T-helper 1 cell treated with Interleukin-12 subunit alpha and Interleukin-12 subunit beta and Interleukin-4 antibody, amounts not matched to agents 30 ng/mL and 1 ng/mL, for 36 hours (primary cell): Measurements from ENCODE around the gene AMN. TPM values are rescaled to one million over a fixed set of nuclear protein-coding genes. Genes with fewer than 3 reads are reported as not detected.

Experiments used
- intact Hi-C: fragments of 100-400 bp; cut with micrococcal nuclease; formaldehyde crosslinking; loops from one replicate; pipeline ENCODE4 v1.15.1; 2024
- total RNA-seq: library from RNA; stranded (reverse); gene quantifications from 2 replicates; pipeline ENCODE4 v1.2.3, GENCODE V29; 2022

AMN gene
- total RNA-seq, 1 donor from 2014 or later, result 1.2 TPM

DNA sequence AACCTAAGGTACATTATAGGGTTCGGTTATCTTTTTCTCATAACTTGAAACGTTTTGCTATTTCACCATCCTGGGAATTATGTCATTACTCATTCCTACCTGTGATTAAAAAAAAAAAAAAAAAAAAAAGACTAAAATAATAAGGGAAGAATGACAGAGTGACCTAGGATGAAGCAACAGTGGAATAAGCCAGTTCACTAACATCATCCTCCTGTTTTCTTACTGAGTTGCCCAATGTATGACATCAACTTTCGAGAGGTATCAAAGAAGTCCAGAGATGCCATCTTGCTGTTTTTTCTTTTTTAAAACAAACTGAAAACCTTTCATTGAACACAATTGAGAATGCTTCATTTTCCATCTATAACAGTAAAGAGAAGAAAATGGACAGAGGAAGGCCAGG lies 42.8 kb downstream of the AMN start:
- intact Hi-C loops, result no loop called here

DNA sequence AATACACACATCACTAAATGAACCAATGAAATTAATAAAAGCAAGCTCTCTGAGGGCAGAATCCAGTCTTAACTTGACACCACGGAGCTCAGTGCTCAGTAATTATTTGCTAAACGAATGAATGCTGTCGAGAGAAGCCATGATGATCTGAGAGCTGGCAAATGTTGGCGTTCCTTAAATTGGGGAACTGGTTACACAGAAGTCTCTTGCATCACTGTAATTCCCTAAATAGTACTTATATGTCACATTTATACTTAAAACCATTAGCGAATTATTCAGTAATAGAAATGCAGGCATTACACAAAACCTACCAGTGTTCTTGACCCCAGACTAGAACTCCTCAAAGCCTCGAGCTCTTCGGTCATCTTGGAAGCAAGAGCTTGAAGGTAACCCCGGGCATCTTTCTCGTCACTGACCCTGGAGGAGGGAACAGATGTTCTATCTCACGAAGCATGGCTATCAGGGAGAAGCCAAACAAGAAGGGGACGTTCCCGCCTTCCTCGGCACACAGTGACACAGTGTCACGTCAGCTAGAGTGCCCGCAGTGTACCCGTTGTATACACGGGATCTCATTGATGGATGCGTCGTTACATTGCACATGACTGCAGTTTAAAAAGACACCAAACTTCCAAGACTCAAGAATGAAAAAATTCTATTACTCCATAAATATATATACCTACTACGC lies 43.6 kb downstream of the AMN start:
- intact Hi-C loops, result no loop called here

DNA sequence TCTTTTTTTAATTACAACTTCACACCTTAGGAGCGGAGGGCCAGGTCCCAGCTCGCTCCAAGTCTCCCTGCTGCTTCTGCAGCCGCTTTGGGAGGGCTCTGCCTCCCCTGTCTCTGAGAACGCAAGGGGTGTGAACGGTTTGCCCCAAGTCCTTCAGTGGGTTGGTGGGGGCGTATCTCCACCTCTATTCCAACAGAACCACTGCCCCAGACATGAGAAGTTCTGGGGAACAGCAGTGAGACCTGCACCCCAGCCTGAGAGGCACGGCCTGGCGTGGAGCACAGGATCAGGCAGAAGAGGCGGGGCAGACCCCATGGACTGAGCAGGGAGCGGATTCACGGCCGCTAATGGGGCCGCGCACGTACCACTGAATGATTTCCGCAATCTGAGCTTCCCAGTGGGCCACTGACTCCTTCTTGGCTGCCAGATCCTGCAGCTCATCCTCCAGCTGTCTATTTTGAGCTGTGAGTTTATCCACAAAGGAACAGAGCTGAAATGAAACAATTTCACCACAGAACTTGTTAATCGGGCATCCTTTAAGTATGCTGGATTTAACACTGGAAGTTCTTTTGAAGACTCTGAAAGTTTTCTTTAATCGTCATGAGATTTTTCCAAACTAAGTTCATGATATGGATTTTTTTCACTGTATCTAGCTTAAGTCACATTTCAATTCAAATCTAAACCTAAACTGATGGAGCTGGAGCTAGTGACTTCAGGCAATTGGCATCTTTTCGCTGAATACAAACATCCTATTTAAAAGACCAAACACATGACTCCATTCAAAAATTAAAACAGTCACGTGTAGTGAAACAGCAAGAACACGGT lies 44.4 kb downstream of the AMN start:
- intact Hi-C loops, result no loop called here

DNA sequence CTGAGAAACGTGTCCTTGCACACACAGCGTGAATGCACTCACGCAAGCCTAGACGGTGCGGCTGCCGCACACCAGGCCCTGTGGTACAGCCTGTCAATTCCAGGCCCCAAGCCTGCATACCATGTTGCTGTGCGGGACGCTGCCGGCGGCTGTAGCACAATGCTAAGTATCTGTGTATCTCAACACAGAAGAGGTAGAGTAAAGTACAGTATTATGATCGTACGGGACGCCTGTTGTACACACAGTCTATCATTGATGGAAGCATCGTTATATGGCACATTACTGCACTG lies 45.0 kb downstream of the AMN start:
- intact Hi-C loops, result no loop called here

DNA sequence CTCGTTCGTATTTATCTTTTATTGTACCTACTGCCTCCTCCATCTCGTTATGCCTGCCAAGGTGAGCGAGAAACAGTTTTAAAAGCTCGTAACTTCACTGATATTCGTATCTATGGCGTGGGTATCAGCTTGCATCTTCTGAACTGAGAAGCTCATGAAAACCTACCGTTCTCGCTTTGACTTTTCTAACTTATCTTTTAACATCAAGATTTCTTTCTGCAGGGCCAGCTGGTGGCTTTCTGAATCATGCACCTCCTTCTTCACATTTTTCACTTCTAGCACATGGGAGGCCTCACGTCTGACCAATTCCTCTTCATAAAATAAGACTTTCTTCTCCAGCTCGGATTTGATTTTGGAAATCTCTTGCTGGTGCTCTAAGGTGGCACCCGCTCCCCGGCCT lies 45.8 kb downstream of the AMN start:
- intact Hi-C loops, result no loop called here

DNA sequence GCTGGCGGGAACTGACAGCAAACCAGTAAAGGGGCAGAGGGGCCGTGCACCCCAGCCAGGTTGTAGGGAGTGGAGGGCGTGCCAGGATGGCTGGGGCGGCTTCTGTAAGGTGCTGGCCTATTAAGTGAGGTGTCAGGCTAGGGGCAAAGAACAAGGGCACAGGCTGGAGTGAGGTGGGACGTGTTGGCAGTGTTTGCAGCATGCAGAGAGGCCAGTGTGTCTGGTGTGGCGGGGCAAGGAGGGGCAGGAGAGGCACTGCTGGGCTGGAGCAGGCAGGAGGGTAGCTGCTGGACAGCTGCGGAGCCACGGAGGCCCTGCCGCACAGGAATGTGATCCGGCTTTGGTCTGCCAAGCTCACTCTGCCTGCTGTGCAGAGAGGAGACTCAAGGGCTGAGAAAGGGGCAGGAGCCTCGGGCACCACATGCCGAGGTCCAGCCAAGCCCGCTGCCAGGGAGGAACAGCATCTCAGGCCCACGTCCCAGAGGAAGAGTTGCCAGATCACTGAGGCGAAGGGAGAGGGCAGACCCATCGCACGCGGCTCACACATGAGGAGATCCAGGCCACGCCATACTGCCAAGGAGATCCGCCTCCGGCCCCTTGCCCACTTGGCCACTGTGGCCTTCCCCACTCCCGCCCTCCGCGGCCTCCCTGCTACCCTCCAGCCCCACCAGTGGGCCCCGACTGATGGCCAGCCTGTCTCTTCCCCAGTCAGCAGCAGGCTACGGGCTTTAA lies 46.8 kb downstream of the AMN start:
- intact Hi-C loops, result no loop called here

DNA sequence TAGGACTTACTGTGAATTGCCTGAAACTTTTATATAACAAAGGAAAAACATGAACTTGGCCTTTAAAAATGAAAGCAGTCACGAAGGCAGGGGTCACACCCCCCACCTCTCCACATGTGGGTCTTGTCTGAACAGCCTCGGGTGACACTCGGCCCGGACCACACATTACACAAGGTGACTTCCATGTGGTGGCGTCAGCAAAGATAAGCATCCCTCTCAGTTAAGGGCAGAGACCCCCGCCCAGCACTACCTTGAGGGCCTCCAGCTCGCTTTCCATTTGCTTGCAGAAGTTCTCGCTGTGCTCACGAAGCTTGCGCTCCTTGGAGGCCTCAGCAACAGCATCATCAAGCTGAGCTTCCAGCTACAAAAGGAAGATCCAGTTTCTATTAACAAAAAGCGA lies 47.4 kb downstream of the AMN start:
- intact Hi-C loops, result no loop called here

DNA sequence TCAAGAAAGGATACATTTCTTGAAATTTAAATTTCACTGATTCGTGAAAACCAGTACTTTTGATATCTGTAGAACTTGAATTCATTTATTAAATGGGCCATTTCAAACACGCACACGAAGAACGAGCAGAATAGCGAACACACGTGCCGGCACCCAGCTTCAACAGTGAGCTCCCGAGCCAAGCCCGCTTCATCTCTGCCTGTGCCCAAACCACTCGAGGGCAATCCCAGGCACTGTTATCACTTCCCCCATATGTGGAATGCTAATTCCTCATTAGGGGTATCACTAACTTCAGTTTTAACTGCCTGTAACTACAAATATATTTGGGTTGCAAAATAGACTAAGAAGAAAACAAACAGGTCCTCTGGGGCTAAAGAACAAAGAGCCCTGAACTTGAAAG lies 48.0 kb downstream of the AMN start:
- intact Hi-C loops, result no loop called here

DNA sequence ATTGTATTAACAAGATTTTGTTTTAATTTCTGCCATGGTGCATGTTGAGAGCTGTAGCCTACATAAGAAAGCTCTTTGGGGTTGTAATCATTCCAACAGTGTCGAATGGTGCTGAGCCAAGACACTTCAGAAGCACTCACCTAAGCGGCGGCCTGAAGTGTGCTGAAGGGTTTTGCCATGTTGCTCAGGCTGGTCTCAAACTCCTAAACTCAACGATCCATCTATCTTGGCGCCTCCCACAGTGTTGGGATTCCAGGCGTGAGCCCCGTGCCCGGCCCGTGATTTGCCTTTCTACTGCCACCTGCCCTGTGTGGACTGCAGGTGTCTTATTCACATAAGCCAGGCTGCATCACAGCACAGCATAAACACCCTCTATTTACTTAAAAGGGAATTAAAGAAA lies 48.9 kb downstream of the AMN start:
- intact Hi-C loops, result no loop called here

DNA sequence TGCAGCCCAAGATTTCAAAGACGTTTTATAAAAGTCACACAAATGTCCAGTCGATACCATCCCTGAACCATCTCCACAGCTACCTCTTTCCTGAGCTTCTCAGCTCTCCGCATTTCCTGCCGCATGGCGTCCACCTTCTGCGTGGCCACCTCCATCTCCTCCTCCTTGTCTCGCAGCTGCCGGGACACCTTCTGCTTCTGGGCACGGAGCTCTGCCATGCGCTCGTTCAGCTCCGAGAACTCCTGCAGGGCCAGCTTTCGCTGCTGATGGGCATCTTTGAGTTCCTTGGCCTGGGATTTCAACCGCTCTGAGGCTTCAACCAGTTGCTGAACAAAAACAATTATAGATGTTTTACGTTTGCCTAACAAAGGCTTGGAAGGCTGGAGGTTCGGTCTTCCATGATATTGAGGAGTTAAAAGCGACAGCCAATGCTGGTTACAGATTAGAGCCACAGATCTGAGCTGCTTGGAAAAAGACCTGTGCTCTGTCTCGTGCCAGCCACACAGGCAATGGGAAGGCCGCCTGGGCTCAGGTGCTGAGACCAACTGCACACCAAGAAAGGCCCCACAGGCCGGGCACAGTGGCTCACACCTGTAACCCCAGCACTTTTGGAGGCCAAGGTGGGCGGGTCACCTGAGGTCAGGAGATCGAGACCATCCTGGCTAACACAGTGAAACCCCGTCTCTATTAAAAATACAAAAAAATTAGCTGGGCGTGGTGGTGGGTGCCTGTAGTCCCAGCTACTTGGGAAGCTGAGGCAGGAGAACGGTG lies 49.6 kb downstream of the AMN start:
- intact Hi-C loops, result no loop called here

DNA sequence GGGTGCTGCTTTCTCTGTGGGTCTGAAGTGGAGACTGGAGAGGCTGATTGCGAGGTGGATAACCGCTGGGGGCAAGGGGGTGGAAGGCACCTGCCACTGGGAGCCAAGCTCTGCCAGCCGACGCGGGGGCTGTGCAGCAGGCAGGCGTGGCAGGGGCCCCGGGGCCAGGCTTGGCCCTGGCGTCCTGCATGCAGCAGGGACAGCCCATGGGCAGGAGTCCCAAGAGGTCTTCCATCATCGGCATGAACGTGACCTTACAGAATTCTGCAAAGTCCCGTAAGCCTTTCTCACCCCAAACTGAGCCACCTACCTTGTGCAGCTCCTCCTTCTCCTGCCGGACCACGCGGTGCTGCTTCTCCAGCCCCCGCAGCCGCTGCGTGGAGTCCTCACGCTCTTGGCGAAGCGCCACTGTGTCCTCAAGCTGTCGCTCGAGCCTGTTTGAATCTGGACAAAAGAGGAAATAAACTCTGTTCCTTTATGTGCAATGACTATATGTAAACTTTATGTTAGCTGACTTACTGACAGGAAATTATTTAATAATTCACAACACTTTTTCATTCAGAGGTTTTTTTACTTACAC lies 51.3 kb downstream of the AMN start:
- intact Hi-C loops, result no loop called here

DNA sequence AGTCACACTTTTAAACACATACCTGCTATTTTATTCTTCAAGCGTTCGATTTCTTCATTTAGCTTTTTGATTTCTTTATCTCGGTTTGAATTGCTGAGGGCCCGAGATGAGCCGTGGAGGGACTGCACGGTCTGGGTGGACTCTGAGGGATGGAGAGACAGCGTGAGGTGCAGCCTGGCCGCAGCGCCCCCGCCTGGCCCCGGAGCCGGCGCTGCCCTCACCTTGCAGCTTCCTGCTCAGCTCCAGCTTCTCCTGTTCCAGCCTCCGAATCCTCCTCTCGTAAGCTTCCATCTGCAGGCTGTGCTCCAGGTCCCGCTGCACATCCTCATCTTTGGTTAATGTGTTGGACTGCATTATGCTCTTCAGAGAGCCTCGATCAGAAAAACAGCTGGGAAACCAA lies 53.2 kb downstream of the AMN start:
- intact Hi-C loops, result no loop called here

DNA sequence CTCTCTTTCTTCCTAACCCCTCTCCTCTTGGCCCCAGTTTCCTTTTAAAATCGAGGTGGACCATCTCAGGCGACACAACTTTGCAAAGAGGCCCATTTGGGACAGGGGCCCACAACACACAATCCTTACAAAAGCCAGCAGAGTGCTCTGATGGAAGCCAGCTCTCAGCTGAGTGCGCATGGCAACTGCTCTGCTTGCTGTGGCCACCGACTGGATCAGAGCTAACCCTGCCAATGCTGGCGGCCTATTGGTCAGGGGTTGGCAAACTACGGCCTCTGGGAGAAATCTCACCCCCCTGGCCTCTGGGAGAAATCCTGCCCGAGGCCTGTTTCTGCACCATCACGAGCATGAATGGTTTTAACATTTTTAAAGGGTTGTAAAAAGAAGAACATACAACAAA lies 55.0 kb downstream of the AMN start:
- intact Hi-C loops, result no loop called here

DNA sequence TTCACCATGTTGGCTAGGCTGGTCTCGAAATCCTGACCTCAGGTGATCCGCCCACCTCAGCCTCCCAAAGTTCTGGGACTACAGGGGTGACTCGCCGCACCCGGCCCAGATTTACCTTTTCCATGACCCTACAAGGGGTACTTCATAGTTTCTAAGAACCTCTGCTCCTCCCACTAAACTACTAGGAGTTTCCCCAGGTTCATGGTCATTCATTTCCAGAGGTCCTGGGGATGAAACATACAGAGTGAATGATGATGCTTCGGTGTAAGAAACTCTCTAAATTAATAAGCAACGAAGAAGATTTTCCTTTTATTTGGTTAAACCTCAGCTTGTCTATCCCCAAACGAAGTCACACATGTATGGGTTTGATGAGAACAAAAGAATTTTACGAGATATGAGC lies 56.9 kb downstream of the AMN start:
- intact Hi-C loops, result no loop called here

DNA sequence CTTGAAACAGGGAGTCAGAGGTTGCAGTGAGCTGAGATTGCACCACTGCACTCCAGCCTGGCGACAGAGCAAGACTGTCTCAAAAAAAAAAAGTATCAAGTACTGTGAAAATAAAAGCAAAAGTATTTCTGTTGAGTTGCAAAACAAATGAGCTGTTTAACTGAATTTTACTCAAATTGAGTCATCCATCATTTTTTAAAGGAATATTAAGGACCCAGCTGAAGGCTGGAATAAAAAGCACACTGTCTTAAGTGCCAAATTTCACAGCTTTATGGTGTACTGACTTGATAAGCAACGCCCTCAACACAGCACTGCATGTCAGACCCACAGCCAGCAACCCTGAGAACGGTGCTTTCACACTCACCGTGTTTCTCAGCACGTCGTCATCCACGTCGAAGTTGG lies 57.9 kb downstream of the AMN start:
- intact Hi-C loops, result no loop called here

Other genes starting within 250 kb of the AMN start
- gene TRAF3, start 145.2 kb upstream of the AMN start, total RNA-seq, result 92.9 and 93.9 TPM in 2 replicates
- 0.95 and 1.2 TPM in 2 replicates for gene CDC42BPB, start 134.9 kb downstream of the AMN start, total RNA-seq
- not detected in 2 replicates for gene LBHD2, start 161.5 kb downstream of the AMN start, total RNA-seq
- not detected in 2 replicates for gene EXOC3L4, start 172.1 kb downstream of the AMN start, total RNA-seq
- 5.7 and 7.7 TPM in 2 replicates for gene TNFAIP2, start 200.8 kb downstream of the AMN start, total RNA-seq